HG03175 (cell line): ENCODE measurements around the gene EPHA4.

Experiments used
- ATAC-seq: cut with Tn5 transposase; IDR thresholded peaks from one replicate; pipeline ENCODE4 v1.9.1; 2021; ENCODE audit warnings: mild to moderate bottlenecking, moderate library complexity; ENCODE audit not compliant: unreplicated experiment

The EPHA4 gene

GRCh38 chr2:221410487-221410886, 161.6 kb downstream of the EPHA4 start:
- no peak for ATAC-seq

- ATAC-seq: no peak
Measured at GRCh38 chr2:221407765-221408164, 164.3 kb downstream of the EPHA4 start.

- ATAC-seq: no peak
Measured at GRCh38 chr2:221405521-221405920, 166.6 kb downstream of the EPHA4 start.

- ATAC-seq: no peak
Measured at GRCh38 chr2:221402072-221402471, 170.0 kb downstream of the EPHA4 start.

- ATAC-seq: no peak
Measured at GRCh38 chr2:221400411-221400810, 171.7 kb downstream of the EPHA4 start.

- no peak for ATAC-seq
Measured at GRCh38 chr2:221399183-221399582, 172.9 kb downstream of the EPHA4 start.

GRCh38 chr2:221397187-221397586, 174.9 kb downstream of the EPHA4 start:
- ATAC-seq: no peak

GRCh38 chr2:221392228-221392881, 179.7 kb downstream of the EPHA4 start:
- ATAC-seq: no peak

GRCh38 chr2:221390878-221391277, 181.2 kb downstream of the EPHA4 start:
- ATAC-seq: no peak

- ATAC-seq: no peak
Measured at GRCh38 chr2:221389904-221390303, 182.2 kb downstream of the EPHA4 start.

- ATAC-seq: no peak
Measured at GRCh38 chr2:221389421-221389820, 182.7 kb downstream of the EPHA4 start.

- no peak for ATAC-seq
Measured at GRCh38 chr2:221388891-221389290, 183.2 kb downstream of the EPHA4 start.

GRCh38 chr2:221385716-221386115, 186.4 kb downstream of the EPHA4 start:
- no peak for ATAC-seq

- no peak for ATAC-seq
Measured at GRCh38 chr2:221381928-221382488, 190.1 kb downstream of the EPHA4 start.

GRCh38 chr2:221380686-221381085, 191.4 kb downstream of the EPHA4 start:
- ATAC-seq: no peak

- ATAC-seq: no peak
Measured at GRCh38 chr2:221380062-221380461, 192.0 kb downstream of the EPHA4 start.

- no peak for ATAC-seq
Measured at GRCh38 chr2:221377597-221377996, 194.5 kb downstream of the EPHA4 start.

- ATAC-seq: no peak
Measured at GRCh38 chr2:221377066-221377465, 195.0 kb downstream of the EPHA4 start.

GRCh38 chr2:221374234-221374633, 197.9 kb downstream of the EPHA4 start:
- no peak for ATAC-seq

- ATAC-seq: no peak
Measured at GRCh38 chr2:221372907-221373306, 199.2 kb downstream of the EPHA4 start.

GRCh38 chr2:221372159-221372884, 199.8 kb downstream of the EPHA4 start:
- no peak for ATAC-seq

GRCh38 chr2:221371347-221371746, 200.8 kb downstream of the EPHA4 start:
- no peak for ATAC-seq
